ENCODE results near the gene TMPRSS9.

Gene TMPRSS9

DNA sequence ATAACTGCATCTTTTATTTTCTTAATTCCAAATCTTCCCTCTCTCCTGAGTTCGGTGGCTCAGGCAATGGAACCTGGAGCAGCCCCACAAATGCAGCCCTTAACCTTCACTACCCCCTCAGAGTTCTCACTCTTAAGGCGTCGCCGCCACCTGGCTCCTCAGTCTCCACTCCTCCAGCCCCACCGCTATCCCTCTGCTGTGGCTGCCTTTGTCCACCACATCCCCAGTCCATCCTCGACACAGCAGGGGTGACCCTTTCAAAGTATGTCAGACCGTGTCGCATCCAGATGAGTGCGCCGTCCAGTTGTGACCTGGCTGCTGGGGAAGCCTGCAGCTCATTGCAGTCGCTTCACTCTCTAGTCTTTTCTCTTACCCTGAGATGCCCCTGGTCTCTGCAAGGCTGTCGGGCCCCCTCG lies 30.6 kb upstream of the TMPRSS9 start:
- no peak for DNase-seq (ENCODE audit: low spot score)

DNA sequence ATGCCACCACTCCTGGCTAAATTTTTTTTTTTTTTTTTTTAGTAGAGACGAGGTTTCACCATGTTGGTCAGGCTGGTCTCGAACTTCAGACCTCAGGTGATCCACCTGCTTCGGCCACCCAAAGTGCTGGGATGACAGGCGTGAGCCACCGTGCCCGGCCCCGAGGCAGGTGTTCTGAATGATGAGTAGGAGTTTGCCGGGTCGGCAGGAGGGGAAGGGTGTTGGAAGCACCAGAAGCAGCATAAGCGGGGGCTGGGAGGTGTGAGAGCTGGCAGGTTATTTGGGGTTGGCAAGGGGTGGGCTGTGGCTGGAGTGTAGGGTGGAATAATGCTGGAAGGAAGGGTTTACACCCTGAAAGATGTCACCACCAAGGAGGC lies 29.8 kb upstream of the TMPRSS9 start:
- DNase-seq (ENCODE audit: low spot score): no peak

DNA sequence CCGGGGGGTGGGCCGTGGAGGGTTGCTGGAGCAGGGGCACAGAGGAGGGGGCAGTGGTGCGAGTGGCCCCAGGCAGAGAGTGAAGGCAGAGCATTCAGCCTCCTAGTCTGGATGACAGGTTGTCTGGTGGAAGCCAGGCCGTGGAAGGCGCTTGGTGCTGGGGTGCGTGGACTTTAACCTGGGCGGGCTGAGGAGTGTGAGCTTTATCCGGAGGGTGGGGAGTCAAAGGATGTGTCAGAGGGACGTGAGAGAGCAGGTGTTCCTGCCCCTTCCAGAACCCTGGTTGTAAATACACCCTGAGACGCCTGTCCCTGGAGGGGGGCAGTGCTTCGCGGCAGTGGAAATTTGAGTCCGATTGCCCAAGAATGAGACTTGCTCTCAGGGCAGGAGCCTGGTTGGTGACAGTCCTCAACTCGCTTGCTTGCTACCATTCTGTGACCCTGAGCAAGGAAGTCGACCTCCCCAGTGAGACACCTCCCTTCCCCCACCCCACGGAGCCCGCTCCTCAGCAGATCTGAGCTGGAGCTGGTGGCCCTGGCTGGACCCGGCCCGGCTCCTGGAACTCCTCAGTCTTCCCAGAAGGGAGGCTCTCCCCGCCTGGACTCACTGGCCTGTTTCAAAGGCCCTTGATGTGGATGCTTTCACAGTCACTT lies 29.3 kb upstream of the TMPRSS9 start:
- DNase-seq (ENCODE audit: low spot score): no peak

DNA sequence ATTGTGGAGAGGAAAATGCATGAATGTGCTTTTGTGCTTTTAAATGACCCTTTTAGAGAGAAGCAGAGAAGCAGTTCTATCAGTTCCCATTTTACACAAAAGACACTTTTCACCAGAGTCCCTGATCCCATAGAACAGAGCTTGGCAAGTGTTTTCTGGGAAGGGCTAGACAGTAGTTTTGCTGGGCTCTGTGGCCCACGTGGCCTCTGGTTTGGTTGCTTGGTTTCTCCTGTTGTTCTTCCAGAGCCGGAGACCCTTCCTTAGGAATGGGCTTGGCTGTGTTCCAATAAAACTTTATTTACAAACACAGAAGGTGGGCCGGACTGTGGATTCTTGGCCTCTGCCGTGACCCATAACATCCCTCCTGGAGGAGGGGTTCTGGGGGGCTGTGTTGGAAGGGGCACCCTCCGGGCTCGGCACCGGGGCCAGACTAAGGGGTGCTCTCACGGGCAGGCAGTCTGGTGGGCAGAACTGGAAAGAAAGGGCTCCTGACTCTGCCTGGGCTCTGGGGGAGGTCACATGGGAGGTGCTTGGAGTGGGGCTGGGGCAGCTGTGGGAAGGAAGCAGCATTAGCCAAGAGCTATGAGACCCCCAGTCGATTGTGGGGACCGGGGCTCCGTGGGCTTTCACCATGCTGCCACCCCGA lies 28.3 kb upstream of the TMPRSS9 start:
- peak; percentile 67 for DNase-seq (ENCODE audit: low spot score)

DNA sequence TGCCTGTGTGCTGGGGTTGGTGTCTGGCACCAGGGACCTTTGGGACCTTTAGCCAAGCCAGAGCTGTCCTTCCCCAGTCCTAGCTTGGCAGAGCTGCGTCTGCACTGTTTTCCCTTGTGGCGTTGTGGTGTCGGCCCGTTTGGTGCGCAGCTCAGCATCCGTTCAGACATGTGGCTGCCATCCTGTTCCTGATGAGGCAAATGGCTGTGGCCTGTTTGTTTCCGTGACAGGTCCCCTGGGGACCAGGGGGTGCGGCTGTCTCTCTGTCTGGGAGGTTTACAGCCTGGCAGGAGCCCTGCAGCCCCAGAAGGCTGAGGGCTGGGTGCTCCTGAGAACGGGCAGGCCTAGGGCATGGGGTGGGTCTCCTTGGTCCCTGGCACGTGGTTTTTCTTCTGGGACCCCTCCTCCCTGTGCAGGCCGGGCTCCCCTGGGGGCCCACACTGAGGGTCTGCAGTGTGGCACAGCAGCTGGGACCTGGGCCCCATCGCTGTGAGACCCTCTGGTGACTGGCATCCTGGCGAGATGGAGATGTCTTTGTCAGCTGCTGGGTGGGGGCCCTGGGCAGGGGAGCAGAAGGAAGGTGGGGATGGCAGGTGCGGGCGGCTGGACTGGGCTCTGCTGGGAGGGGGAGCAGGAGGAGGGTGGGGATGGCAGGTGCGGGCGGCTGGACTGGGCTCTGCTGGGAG lies 27.6 kb upstream of the TMPRSS9 start:
- no peak for DNase-seq (ENCODE audit: low spot score)

DNA sequence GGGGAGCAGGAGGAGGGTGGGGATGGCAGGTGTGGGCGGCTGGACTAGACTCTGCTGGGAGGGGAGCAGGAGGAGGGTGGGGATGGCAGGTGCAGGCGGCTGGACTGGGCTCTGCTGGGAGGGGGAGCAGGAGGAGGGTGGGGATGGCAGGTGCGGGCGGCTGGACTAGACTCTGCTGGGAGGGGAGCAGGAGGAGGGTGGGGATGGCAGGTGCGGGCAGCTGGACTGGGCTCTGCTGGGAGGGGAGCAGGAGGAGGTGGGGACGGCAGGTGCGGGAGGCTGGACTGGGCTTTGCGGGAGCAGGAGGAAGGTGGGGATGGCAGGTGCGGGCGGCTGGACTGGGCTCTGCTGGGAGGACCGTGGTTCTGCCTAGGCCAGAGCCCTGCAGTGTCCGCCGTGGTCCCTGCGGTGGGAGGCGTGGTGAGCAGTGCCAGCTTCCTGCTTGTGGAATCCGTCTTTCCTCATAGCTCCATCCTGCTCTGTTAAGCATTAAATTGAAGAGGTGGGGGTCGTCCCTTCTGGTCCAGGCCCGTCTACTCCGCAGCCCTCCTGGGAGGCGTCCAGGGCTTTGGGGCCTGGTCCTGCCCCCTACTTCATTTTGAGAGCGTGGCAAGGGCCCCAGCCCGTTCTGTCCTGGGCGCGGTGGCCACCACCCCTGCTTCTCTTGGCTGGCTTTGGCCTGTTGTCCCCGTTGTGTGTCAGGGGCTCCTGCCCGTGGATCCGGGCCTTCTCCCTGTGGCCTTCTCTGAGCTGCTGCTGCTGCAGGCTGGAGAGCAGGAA lies 26.8 kb upstream of the TMPRSS9 start:
- no peak for DNase-seq (ENCODE audit: low spot score)

DNA sequence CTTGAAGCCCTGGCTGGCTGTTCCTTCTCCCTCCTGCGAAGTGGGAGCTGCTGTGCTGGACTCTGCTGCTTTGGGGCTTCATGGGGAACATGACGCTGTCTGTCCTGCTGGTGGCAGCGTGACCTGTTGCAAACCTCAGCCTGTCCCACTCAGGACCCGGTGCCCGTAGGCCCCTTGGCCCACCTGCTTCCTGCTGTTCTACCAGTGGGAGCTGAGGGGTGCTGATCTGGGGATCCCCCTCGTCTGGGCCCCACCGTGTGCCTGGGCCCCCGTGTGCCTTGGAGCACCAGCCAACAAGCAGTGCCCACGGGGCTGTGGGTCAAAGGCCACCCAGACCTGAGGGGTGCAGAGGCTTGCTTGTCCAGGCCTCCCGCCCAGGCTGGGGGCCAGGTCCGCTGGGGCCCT lies 26.3 kb upstream of the TMPRSS9 start:
- no peak for DNase-seq (ENCODE audit: low spot score)

DNA sequence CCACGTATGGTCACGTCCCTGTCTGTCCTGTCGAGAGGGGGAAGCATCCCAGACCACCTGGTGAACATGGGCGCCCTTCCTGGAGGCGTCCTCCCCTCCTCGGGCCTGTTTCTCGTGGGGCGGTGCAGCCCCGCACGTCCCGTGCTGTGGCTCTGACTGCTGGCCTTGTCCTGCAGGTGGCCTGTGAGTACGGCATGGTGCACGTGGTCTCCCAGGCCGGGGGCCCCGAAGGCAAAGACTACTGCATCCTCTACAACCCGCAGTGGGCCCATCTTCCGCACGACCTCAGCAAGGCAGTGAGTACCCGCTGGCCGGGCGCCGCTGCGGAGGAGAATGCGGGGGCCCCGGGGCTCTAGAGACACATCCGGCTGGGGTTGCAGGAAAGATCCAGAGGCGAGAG lies 25.6 kb upstream of the TMPRSS9 start:
- DNase-seq (ENCODE audit: low spot score): no peak

DNA sequence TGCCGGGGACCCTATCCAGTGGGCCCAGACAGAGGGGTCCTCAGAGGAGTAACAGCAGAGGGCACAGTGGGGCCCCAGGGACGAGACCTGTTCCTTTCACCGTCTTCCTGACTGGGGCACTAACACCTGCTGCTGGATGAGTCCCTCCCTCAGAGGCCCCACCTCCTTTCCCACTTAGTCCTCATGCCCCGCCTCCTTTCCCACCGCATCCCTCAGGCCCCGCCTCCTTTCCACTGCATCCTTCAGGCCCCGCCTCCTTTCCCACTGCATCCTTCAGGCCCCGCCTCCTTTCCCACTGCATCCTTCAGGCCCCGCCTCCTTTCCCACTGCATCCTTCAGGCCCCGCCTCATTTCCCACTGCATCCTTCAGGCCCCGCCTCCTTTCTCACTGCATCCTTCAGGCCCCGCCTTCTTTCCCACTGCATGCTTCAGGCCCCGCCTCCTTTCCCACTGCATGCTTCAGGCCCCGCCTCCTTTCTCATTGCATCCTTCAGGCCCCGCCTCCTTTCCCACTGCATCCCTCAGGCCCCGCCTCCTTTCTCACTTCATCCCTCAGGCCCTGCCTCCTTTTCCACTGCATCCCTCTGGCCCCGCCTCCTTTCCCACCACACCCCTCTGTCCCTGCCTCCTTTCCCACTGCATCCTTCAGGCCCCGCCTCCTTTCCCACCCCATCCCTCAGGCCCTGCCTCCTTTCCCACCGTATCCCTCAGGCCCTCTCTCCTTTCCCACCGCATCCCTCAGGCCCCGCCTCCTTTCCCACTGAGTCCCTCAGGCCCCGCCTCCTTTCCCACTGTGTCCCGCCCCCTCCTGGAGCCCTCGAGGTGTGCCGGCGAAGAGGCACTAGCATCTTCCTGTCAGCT lies 24.8 kb upstream of the TMPRSS9 start:
- no peak for DNase-seq (ENCODE audit: low spot score)

DNA sequence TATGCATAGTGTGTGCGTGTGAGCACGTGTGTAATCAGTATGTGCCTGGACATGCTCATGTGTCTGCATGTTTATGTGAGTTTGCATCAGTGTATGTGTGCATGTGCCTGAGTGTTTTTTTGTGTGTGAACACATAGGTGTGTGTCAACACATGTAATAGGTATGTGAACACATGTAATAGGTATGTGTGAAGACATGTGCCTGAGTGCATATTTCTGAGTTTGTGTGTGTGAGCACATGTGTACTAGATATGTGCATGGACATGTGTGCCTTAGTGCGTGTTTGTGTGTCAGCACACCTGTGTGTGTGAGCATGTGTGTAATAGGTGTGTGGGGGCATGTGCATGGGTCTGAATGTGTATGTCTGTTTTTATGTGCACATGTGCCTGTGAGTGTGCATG lies 24.2 kb upstream of the TMPRSS9 start:
- DNase-seq (ENCODE audit: low spot score): no peak

DNA sequence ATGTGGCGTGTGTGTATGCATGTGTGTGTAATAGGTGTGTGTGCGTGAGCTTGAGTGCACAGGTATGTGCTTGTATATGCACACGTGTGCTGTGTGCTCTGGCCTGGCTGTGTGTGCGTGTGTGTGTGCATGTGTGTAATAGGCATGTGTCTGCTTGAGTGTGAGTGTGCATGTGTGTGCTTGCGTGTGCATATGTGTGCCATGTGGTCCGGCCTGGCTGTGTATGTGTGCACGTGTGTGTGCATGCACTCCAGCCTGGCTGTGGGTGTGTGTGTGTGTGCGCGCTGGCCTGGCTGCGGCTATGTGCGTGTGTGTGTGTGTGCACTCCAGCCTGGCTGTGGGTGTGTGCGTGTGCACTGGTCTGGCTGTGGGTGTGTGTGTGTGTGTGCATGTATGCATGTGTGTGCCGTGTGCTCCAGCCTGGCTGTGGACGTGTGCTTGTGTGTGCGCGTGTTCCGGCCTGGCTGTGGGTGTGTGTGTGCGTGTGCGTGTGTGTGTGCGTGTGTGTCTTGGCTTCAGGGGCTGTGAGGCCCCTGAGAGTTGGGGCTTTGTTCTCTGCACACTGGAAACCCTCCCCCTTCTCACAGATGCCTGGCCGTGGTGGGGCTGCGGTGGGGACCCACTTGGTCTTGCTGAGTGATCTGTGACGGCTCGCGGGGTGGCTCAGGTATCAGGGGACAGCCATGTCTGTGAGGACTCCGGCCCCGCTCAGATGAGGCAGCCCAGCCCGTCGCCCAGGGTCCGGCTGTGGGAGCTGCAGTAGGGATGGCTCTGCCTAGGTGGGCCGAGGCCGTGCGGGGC lies 23.3 kb upstream of the TMPRSS9 start:
- no peak for DNase-seq (ENCODE audit: low spot score)

DNA sequence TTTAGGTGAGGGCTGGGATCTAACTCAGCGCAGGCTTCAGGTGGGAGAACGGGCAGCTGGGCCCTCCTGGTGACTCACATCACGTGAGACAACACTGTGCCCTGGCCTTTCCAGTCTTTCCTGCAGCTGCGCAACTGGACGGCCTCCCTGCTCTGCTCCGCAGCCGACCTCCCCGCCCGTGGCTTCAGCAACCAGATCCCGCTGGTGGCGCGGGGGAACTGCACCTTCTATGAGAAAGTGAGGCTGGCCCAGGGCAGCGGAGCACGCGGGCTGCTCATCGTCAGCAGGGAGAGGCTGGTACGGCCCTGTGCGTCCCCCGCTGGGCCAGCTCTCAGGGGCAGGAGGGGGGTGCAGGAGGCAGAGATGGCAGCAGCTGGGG lies 22.7 kb upstream of the TMPRSS9 start:
- DNase-seq (ENCODE audit: low spot score): no peak

DNA sequence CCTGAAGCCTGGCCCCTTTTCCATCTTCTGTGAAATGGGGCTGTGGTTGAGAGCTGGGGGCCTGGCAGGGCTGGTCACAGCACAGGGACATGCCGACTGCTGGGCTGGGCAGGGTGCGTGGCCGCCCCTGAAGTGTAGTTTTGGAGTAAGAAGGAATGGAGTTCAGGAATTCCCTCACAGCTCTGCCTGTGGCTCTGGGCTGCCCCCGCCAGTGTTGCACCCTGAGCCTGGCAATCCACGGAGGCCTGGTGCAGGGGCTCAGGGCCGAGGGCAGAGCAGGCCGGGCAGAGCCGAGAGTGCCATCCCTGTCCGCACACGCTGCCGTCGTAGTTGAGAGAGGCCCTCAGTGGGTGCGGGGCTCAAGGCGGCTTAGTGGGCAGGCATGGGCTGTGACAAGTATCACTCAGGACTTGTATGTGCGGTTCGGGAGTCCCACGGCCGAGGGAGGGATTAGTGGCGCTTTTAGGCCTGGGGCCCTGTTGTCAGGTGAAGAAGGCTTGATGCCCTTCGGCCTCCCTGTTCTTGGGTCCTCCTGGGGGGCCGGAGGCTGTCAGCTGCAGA lies 21.9 kb upstream of the TMPRSS9 start:
- no peak for DNase-seq (ENCODE audit: low spot score)

DNA sequence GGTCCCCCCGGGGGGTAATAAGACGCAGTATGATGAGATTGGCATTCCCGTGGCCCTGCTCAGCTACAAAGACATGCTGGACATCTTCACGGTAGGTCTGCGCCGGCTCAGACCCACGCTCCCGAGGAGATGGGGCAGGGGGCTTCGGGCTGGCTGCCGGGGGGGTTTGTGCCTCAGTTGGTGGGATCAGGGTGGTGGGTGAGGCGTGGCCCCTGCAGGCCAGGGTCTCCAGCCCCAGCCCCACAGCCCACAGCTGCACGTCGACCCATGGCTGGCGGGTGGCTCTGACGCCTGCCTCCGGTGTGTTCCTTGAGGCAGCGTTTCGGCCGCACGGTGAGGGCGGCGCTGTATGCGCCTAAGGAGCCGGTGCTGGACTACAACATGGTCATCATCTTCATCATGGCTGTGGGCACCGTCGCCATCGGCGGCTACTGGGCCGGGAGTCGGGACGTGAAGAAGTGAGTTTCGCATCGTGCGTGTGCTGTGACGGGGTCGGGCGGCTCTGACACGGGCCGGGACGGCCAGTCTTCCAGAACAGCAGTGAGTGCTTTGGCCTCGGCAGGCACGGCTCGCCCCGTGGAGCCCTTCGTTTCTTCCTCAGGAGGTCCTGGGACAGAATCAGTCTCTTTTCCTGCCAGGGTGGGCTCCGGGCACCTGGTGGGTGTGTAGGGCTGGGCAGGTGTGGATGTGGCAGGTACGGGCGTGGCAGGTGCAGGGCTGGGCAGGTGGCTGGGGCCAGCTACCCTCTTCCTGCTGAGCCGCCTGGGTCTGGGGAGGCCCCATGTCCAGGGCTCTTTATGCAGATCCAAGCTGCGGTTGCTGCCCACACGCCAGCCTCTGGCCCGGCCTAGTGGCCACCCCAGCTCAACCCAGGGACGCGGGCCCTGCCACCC lies 21.1 kb upstream of the TMPRSS9 start:
- DNase-seq (ENCODE audit: low spot score): no peak

DNA sequence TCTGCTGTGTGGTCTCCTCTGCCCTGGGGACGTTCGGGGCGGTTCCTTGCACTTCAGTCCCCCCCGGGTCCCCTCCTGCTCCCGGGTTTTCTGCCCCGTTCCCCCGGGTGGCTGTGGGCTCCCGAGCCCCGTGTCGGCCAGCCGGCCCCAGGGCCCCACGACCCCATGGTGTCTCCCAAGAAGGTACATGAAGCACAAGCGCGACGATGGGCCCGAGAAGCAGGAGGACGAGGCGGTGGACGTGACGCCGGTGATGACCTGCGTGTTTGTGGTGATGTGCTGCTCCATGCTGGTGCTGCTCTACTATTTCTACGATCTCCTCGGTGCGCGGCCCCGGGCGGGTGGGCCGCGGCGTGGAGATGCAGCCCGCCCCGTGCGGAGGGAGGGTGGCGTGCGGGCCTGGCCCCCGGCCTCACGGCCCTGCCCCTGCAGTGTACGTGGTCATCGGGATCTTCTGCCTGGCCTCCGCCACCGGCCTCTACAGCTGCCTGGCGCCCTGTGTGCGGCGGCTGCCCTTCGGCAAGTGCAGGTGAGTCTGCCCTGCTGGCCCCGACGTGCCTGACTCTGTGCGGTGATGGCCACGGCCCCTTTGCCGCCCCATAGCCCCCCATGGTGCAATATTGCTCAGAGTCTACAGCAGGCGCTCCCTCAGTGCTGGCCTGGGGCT lies 20.3 kb upstream of the TMPRSS9 start:
- no peak for DNase-seq (ENCODE audit: low spot score)

DNA sequence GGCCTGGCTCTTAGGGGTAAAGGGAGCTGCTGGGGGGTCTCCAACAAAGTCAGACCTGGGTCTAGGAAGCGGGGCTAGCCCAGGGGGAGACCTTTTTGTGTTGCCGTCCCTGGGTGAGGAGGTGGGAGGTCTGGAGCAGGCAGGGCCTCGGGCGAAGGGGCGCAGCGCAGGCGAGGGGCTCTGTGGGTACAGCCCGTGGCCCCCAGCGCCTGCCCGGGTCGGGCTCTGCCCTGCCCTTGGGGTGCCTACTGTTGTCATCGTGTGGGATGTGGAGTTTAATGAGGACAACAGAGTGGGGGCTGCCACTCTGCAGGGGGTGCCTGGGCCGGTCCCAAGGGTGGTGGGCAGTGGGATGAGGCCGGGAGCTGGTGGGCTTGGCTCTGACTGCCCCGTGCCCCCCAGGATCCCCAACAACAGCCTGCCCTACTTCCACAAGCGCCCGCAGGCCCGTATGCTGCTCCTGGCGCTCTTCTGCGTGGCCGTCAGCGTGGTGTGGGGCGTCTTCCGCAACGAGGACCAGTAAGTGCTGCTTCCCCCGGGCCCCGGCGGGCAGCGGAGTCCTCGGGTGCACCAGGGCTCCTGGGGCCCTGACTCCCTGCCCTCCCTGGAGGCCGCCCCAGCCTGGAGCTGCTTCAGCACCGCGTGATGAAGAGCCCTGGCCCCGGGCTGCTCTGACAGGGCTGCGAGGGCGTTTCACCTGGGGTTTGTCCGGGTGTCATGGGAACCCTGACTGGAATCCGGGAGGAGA lies 19.4 kb upstream of the TMPRSS9 start:
- DNase-seq (ENCODE audit: low spot score): no peak

DNA sequence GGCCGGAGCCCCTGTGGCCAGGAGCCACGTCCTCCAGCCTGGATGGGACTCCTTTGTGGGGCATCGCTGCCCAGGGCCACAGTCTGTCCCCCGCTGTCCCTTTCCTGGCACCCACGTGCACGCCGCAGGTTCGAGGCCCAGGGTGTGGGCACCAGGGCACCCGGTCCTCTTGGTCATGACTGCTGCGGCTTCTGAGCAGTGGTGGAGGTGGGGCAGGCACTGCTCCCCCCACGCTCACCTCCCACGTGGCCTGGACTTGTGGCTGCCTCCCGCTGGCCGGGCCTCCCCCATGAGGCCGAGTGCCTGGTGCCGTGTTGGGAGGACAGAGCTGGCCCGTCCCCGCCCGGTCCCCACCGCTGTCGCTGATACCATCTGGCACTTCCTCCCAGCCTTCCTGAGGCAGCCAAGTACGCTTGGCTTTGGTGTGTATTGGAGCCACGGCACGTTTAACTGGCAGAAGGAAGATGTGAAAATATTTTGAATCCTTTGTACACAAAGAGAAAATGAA lies 18.8 kb upstream of the TMPRSS9 start:
- DNase-seq (ENCODE audit: low spot score): no peak

DNA sequence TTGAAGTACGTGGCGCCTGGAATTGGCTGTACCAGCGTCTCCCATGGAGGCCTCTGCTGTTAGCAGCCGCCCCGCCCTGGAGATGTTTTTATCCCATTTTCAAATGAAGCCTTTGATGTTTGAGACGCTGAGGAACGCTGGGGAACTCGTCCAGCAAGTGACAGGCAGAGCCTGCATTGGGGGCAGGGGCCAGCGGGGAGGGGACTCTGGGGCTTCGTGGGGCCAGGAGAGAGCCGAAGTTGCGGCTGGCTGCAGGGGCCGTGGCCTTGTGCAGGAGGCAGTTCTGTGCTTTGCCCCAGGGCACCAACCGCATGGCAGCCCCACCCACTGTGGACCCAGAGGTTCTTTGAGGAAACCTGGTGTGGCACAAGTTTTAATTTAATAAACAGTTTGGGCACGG lies 18.1 kb upstream of the TMPRSS9 start:
- no peak for DNase-seq (ENCODE audit: low spot score)

Data from COLO829 (cell line).